Measurements from ENCODE around the gene TSPAN5.

DNA sequence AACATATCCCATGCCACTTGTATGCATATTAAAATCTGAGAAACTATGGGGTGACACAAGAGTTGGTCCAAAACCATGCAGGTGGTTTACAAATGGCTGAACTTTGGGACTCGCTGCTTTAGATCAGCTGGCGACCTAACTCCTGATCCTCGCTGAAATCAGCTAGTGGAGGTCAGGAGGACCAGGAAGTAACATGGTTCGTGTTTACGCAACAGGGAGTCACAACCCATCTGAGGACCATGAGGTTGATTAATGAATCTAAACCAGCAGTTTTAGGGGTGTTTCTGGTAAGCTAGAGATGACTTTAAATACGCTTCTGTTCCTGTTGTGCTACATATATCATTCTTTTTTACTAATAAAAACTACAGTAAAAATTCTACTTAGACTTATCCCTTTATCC is 12.9 kb downstream of the TSPAN5 start:
- TF ChIP-seq, protein P1, sequence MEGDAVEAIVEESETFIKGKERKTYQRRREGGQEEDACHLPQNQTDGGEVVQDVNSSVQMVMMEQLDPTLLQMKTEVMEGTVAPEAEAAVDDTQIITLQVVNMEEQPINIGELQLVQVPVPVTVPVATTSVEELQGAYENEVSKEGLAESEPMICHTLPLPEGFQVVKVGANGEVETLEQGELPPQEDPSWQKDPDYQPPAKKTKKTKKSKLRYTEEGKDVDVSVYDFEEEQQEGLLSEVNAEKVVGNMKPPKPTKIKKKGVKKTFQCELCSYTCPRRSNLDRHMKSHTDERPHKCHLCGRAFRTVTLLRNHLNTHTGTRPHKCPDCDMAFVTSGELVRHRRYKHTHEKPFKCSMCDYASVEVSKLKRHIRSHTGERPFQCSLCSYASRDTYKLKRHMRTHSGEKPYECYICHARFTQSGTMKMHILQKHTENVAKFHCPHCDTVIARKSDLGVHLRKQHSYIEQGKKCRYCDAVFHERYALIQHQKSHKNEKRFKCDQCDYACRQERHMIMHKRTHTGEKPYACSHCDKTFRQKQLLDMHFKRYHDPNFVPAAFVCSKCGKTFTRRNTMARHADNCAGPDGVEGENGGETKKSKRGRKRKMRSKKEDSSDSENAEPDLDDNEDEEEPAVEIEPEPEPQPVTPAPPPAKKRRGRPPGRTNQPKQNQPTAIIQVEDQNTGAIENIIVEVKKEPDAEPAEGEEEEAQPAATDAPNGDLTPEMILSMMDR (IDR thresholded peaks at IDR 0.05): no peak
- TF ChIP-seq POLR2A (IDR thresholded peaks at IDR 0.05): no peak

Data from lower leg skin (tissue), 3 donors.